ENCODE measurements around the gene CDH6. TPM values are rescaled to one million over a fixed set of nuclear protein-coding genes. Genes with fewer than 3 reads are reported as not detected.

Gene CDH6
- total and polyA plus RNA-seq, 2 donors (not counting 1 experiment from before 2014, with no cell fraction given), result not detected

- Histone ChIP-seq H3K4me2 (replicated peaks; ENCODE audit: low read depth, low read length, poor library complexity, severe bottlenecking) (no peak overlapping the region), H4K20me1 (ENCODE audit: control insufficient read depth, insufficient read depth, low read length, poor library complexity, severe bottlenecking) (no peaks in the 10 kb centered on the region), H3K79me2 (ENCODE audit: control insufficient read depth, insufficient read depth, low read length) (no peaks in the 10 kb centered on the region), H3K4me1 (ENCODE audit: control insufficient read depth in 2 of 2, insufficient read depth in 2 of 2, low read length in 2 of 2) (no peaks in the 10 kb centered on the region), H3K36me3 (replicated peaks in 1 of 2; ENCODE audit: control extremely low read depth in 1 of 2, control insufficient read depth in 1 of 2, extremely low read depth in 1 of 2, insufficient read depth in 2 of 2, low read length in 1 of 2) (no peaks in the 10 kb centered on the region), H2AFZ (ENCODE audit: insufficient read depth, low read depth, low read length, poor library complexity, severe bottlenecking) (no peak overlapping the region), H3K27me3 (replicated peaks in 1 of 4; ENCODE audit: control extremely low read depth in 1 of 4, control insufficient read depth in 3 of 4, insufficient read depth in 4 of 4, low read length in 3 of 4) (no peaks in the 10 kb centered on the region), H3K9me3 (ENCODE audit: control extremely low read depth in 1 of 3, control insufficient read depth in 2 of 3, insufficient read depth in 1 of 3, low read length in 2 of 3) (no peaks in the 10 kb centered on the region), H3K27ac (ENCODE audit: low read length in 2 of 2) (no peak overlapping the region), H3K9ac (ENCODE audit: low read length) (no peak overlapping the region), H3K4me3 (ENCODE audit: control extremely low read depth in 1 of 5, extremely low read depth in 1 of 5, insufficient read depth in 1 of 5, low read depth in 2 of 5, low read length in 4 of 5) (no peak overlapping the region)
- intact Hi-C loops (cut with micrococcal nuclease), result no loop called here
- Mint-ChIP-seq H3K4me3 (no peak overlapping the region), H3K9me3 (ENCODE audit: insufficient read depth) (no peaks in the 10 kb centered on the region), H3K27me3 (no peaks in the 10 kb centered on the region), H3K27ac (no peak overlapping the region), H3K4me1 (no peaks in the 10 kb centered on the region)
- no peak for TF ChIP-seq CTCF (IDR thresholded peaks at IDR 0.05)
- no peak for TF ChIP-seq EZH2 (IDR thresholded peaks at IDR 0.05; ENCODE audit: borderline replicate concordance, insufficient read depth, low read depth, low read length, poor library complexity, severe bottlenecking)
- ChIA-PET POLR2A (no interaction called here), CTCF (interaction anchor here (0.7 kb wide), 1 partner anchor 395 kb away, joined by 3 read pairs; no protein-coding TSS in a partner anchor)
- ATAC-seq (ENCODE audit: low read depth) (no peak), DNase-seq (no peak)
Measured at GRCh38 chr5:31211098-31211497, 17.6 kb downstream of the CDH6 start.

DNA sequence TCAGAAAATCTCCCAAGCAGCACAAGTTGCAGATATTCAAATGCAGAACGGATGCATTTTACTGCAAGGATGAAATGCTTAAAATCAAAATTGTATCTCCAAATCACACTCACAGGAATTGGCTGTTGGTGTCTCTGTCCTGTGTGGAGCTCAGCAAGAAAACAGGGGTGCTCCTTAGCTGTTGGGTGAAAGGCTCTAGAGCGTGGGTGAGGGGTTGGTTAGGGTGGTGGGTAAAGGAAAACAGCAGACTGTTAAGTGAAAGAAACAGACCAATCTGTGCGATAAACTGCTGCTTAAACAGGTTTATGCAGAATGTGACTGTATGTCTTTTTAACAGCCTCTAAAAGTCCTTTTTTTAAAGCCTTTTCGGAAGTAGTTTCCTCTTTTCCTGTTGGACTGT lies 19.8 kb downstream of the CDH6 start:
- no peak for DNase-seq

More for the DNA sequence above, 19.8 kb downstream of the CDH6 start:
- Histone ChIP-seq H3K9me3 (ENCODE audit: control extremely low read depth in 1 of 3, control insufficient read depth in 2 of 3, insufficient read depth in 1 of 3, low read length in 2 of 3) (no peaks in the 10 kb centered on the region), H4K20me1 (ENCODE audit: control insufficient read depth, insufficient read depth, low read length, poor library complexity, severe bottlenecking) (no peaks in the 10 kb centered on the region), H3K4me1 (ENCODE audit: control insufficient read depth in 2 of 2, insufficient read depth in 2 of 2, low read length in 2 of 2) (no peaks in the 10 kb centered on the region), H2AFZ (ENCODE audit: insufficient read depth, low read depth, low read length, poor library complexity, severe bottlenecking) (no peak overlapping the region), H3K27me3 (replicated peaks in 1 of 4; ENCODE audit: control extremely low read depth in 1 of 4, control insufficient read depth in 3 of 4, insufficient read depth in 4 of 4, low read length in 3 of 4) (no peaks in the 10 kb centered on the region), H3K27ac (ENCODE audit: low read length in 2 of 2) (no peak overlapping the region), H3K79me2 (ENCODE audit: control insufficient read depth, insufficient read depth, low read length) (no peaks in the 10 kb centered on the region), H3K36me3 (replicated peaks in 1 of 2; ENCODE audit: control extremely low read depth in 1 of 2, control insufficient read depth in 1 of 2, extremely low read depth in 1 of 2, insufficient read depth in 2 of 2, low read length in 1 of 2) (no peaks in the 10 kb centered on the region), H3K4me2 (replicated peaks; ENCODE audit: low read depth, low read length, poor library complexity, severe bottlenecking) (no peak overlapping the region), H3K4me3 (ENCODE audit: control extremely low read depth in 1 of 5, extremely low read depth in 1 of 5, insufficient read depth in 1 of 5, low read depth in 2 of 5, low read length in 4 of 5) (no peak overlapping the region), H3K9ac (ENCODE audit: low read length) (no peak overlapping the region)
- POLR2A ChIA-PET, result no interaction called here
- 80% methylated on average over 3 of the region's 4 CpGs for WGBS (ENCODE audit: insufficient coverage)
- Mint-ChIP-seq H3K27me3 (no peaks in the 10 kb centered on the region), H3K27ac (no peak overlapping the region), H3K4me1 (no peaks in the 10 kb centered on the region), H3K9me3 (ENCODE audit: insufficient read depth) (no peaks in the 10 kb centered on the region), H3K4me3 (no peak overlapping the region)
- no peak for ATAC-seq (ENCODE audit: low read depth)
- intact Hi-C loops (cut with micrococcal nuclease), result no loop called here
- TF ChIP-seq CTCF (IDR thresholded peaks at IDR 0.05) (no peak), EZH2 (IDR thresholded peaks at IDR 0.05; ENCODE audit: borderline replicate concordance, insufficient read depth, low read depth, low read length, poor library complexity, severe bottlenecking) (no peak)
- CTCF ChIA-PET, result no interaction called here

Measured in B cell (primary cell).